ENCODE results near the gene MAP3K4. TPM values are rescaled to one million over a fixed set of nuclear protein-coding genes. Genes with fewer than 3 reads are reported as not detected.

The MAP3K4 gene, protein sequence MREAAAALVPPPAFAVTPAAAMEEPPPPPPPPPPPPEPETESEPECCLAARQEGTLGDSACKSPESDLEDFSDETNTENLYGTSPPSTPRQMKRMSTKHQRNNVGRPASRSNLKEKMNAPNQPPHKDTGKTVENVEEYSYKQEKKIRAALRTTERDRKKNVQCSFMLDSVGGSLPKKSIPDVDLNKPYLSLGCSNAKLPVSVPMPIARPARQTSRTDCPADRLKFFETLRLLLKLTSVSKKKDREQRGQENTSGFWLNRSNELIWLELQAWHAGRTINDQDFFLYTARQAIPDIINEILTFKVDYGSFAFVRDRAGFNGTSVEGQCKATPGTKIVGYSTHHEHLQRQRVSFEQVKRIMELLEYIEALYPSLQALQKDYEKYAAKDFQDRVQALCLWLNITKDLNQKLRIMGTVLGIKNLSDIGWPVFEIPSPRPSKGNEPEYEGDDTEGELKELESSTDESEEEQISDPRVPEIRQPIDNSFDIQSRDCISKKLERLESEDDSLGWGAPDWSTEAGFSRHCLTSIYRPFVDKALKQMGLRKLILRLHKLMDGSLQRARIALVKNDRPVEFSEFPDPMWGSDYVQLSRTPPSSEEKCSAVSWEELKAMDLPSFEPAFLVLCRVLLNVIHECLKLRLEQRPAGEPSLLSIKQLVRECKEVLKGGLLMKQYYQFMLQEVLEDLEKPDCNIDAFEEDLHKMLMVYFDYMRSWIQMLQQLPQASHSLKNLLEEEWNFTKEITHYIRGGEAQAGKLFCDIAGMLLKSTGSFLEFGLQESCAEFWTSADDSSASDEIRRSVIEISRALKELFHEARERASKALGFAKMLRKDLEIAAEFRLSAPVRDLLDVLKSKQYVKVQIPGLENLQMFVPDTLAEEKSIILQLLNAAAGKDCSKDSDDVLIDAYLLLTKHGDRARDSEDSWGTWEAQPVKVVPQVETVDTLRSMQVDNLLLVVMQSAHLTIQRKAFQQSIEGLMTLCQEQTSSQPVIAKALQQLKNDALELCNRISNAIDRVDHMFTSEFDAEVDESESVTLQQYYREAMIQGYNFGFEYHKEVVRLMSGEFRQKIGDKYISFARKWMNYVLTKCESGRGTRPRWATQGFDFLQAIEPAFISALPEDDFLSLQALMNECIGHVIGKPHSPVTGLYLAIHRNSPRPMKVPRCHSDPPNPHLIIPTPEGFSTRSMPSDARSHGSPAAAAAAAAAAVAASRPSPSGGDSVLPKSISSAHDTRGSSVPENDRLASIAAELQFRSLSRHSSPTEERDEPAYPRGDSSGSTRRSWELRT (N-terminal part only)
- 100 to 1,000 TPM in 1 of 5 donors, 10 to 100 TPM in 4; 17.2 to 598 (median 45.5) TPM for total RNA-seq
- 10 to 100 TPM in 1 of 3 donors, 1 to 10 TPM in 2; 7.3 to 12.6 (median 7.8) TPM for polyA plus RNA-seq
- long read RNA-seq, donor 1, full-length matches to known transcripts = 1 of 1 reads
- long read RNA-seq, donor 1, partial matches to known transcripts = 0 of 1 reads
- long read RNA-seq, donor 1, other reads (novel, unspliced or antisense) = 0 of 1 reads
- long read RNA-seq, donor 2, full-length matches to known transcripts = 3 of 3 reads
- long read RNA-seq, donor 2, partial matches to known transcripts = 0 of 3 reads
- long read RNA-seq, donor 2, other reads (novel, unspliced or antisense) = 0 of 3 reads
- long read RNA-seq, donor 3 = 0 reads
- long read RNA-seq, donor 4 = 0 reads
- long read RNA-seq, donor 5 = 0 reads
- long read RNA-seq, donor 6, partial matches to known transcripts = 7 of 7 reads
- long read RNA-seq, donor 6, other reads (novel, unspliced or antisense) = 0 of 7 reads
- long read RNA-seq, donor 7 = 0 reads
- long read RNA-seq, donor 8, partial matches to known transcripts = 0 of 1 reads
- long read RNA-seq, donor 8, other reads (novel, unspliced or antisense) = 0 of 1 reads
- long read RNA-seq, donor 9, full-length matches to known transcripts = 2 of 2 reads
- long read RNA-seq, donor 9, partial matches to known transcripts = 0 of 2 reads
- long read RNA-seq, donor 9, other reads (novel, unspliced or antisense) = 0 of 2 reads
- long read RNA-seq, donor 10, full-length matches to known transcripts = 2 of 2 reads
- long read RNA-seq, donor 10, partial matches to known transcripts = 0 of 2 reads
- long read RNA-seq, donor 10, other reads (novel, unspliced or antisense) = 0 of 2 reads

DNA sequence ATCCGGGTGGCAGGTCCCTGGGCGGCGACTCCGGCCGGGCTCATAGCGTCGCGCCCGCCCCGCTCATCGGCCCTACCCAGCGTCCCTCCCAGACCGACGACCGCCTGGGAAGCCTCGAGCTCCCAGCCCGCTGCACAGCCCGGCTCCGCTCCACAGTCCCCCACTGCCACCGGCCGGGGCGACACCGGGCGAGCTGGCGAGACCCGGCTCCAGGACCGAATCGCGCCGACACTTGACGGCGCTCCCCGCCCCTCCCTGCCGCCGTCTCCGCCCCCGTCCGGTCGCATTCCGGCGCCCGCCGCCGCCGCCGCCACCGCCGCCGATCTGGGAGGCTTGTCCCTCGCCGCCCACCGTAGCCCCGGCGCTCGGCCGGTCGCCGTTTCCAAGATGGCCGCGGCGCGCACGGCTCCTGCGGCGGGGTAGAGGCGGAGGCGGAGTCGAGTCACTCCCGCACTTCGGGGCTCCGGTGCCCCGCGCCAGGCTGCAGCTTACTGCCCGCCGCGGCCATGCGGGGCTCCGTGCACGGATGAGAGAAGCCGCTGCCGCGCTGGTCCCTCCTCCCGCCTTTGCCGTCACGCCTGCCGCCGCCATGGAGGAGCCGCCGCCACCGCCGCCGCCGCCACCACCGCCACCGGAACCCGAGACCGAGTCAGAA, at the start of gene MAP3K4:
TSS of gene MAP3K4 (plus strand) at position 364 of the 655 bp plus-strand sequence. CDS start at position 527, 163 bp downstream.
- Histone ChIP-seq H3K27ac (peak within 1 kb of the TSS; percentile 83 to 100 (median 94)), H3K36me3 (no peaks in the 10 kb centered on the region), H3K4me1 (peaks cover 10 to 49% (median 36%) of the 10 kb centered on the region in 4 donors), H3K9me3 (no peaks in the 10 kb centered on the region), H3K4me3 (peak within 1 kb of the TSS; percentile 94 to 100 (median 98)), H3K27me3 (no peaks in the 10 kb centered on the region)
- intact Hi-C loops (cut with DNase I; ENCODE audit: low total_unique reads) = no loop called here
- peak; percentile 81 to 95 for DNase-seq
- TF ChIP-seq POLR2AphosphoS5 (IDR thresholded peaks at IDR 0.05) (peak; percentile 75 to 91 (median 78)), EP300 (IDR thresholded peaks at IDR 0.05) (no peak), POLR2A (IDR thresholded peaks at IDR 0.05) (no peak)
- TF ChIP-seq, protein P1, sequence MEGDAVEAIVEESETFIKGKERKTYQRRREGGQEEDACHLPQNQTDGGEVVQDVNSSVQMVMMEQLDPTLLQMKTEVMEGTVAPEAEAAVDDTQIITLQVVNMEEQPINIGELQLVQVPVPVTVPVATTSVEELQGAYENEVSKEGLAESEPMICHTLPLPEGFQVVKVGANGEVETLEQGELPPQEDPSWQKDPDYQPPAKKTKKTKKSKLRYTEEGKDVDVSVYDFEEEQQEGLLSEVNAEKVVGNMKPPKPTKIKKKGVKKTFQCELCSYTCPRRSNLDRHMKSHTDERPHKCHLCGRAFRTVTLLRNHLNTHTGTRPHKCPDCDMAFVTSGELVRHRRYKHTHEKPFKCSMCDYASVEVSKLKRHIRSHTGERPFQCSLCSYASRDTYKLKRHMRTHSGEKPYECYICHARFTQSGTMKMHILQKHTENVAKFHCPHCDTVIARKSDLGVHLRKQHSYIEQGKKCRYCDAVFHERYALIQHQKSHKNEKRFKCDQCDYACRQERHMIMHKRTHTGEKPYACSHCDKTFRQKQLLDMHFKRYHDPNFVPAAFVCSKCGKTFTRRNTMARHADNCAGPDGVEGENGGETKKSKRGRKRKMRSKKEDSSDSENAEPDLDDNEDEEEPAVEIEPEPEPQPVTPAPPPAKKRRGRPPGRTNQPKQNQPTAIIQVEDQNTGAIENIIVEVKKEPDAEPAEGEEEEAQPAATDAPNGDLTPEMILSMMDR (IDR thresholded peaks at IDR 0.05) = no peak
- 0 to 1% (median 0%) methylated on average over 11 to 97 of the region's 97 CpGs for WGBS, 5 donors

DNA sequence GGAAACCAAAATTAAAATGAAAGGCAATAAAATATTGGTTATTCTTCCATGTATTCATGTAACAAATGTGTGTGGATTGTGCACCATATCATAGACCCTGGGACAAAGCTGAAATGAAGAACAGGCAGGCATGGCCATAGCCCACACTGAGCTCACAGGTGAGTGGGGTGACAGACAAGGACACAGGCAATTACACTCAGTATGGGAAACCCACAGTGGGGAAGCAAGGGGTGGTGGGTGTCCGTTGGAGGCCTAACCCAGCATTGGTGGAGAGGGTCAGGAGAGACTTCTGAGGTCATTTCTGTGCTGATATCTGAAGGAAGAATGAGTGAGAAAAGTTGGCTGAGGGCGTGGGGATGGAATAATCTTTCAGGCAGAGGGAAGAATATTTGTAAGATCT, 47.6 kb upstream of the MAP3K4 start:
- Histone ChIP-seq H3K27me3 (peaks cover 0 to 11% (median 0%) of the 10 kb centered on the region in 3 donors), H3K4me3 (no peak overlapping the region), H3K27ac (no peak overlapping the region), H3K36me3 (no peaks in the 10 kb centered on the region), H3K4me1 (no peaks in the 10 kb centered on the region), H3K9me3 (peaks cover 0 to 6% (median 0%) of the 10 kb centered on the region in 4 donors)
- intact Hi-C loops (cut with DNase I; ENCODE audit: low total_unique reads) = no loop called here
- TF ChIP-seq, protein P1 (IDR thresholded peaks at IDR 0.05) = no peak
- no peak for TF ChIP-seq EP300 (IDR thresholded peaks at IDR 0.05)
- 74 to 83% (median 75%) methylated on average over 2 of the region's 2 CpGs for whole genome bisulfite sequencing, 5 donors
- no peak for DNase-seq

DNA sequence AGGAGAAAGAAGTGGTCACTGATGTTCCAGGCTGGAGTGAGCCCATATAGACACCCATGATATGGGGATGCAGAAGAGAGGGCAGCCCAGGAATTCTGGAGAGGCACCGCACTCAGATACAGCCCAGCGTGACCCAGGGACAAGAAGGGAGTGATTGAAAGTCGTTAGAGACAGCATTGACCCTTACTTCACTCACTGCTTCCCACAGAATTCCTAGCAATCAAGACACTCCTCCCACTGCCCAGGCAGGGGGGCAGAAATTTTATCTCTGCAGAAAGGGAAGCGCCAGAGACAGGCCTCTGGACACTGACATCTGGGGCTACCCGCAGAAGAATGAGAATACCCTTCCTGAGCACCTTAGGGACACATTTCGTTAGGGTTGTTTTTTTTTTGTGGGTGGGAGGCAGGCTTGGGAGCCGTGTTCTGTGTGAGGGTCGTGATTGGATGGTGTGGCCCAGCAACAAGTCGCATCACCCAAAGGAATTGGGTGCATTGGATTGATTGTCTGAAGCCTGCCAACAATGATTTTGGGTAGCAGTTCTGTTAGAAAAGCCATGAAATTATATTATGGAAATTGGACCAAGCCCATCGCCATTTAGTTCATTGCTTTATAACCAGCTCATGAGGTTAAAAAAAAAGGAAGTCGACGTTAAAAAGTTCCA, 45.9 kb upstream of the MAP3K4 start:
- Histone ChIP-seq H3K27me3 (no peaks in the 10 kb centered on the region), H3K9me3 (no peaks in the 10 kb centered on the region), H3K4me3 (no peak overlapping the region), H3K36me3 (no peaks in the 10 kb centered on the region), H3K4me1 (peaks cover 0 to 11% (median 7%) of the 10 kb centered on the region in 4 donors), H3K27ac (no peak overlapping the region)
- DNase-seq = no peak
- WGBS, 5 donors = 68 to 80% (median 76%) methylated on average over 12 of the region's 12 CpGs
- intact Hi-C loops (cut with DNase I; ENCODE audit: low total_unique reads) = no loop called here
- no peak for TF ChIP-seq POLR2AphosphoS5 (IDR thresholded peaks at IDR 0.05)
- TF ChIP-seq, protein P1 (IDR thresholded peaks at IDR 0.05) = no peak
- TF ChIP-seq EP300 (IDR thresholded peaks at IDR 0.05) = no peak
- no peak for TF ChIP-seq POLR2A (IDR thresholded peaks at IDR 0.05)

Measured in stomach (tissue), 19 donors.